ENCODE results near the gene MAL.

MAL gene

GRCh38 chr2:95018861-95019550 is 6.5 kb upstream of the MAL start:
- TF ChIP-seq CTCF (conservative IDR thresholded peaks at IDR 0.05; ENCODE audit: control insufficient read depth, insufficient read depth, low read depth, low read length) = no peak
- DNase-seq (ENCODE audit: low read depth) = no peak

GRCh38 chr2:95019572-95019971 is 5.9 kb upstream of the MAL start:
- TF ChIP-seq CTCF (conservative IDR thresholded peaks at IDR 0.05; ENCODE audit: control insufficient read depth, insufficient read depth, low read depth, low read length) = no peak

More at GRCh38 chr2:95018861-95019550, 6.5 kb upstream of the MAL start:
- no peak overlapping the region for H3K4me3 ChIP-seq (ENCODE audit: control insufficient read depth, low read depth, low read length)

GRCh38 chr2:95020275-95021022 is 5.1 kb upstream of the MAL start:
- TF ChIP-seq CTCF (conservative IDR thresholded peaks at IDR 0.05; ENCODE audit: control insufficient read depth, insufficient read depth, low read depth, low read length) = no peak
- H3K4me3 ChIP-seq (ENCODE audit: control insufficient read depth, low read depth, low read length) = no peak overlapping the region
- no peak for DNase-seq (ENCODE audit: low read depth)

More at GRCh38 chr2:95019572-95019971, 5.9 kb upstream of the MAL start:
- no peak overlapping the region for H3K4me3 ChIP-seq (ENCODE audit: control insufficient read depth, low read depth, low read length)
- DNase-seq (ENCODE audit: low read depth) = no peak

GRCh38 chr2:95021023-95021416 is 4.5 kb upstream of the MAL start:
- no peak for DNase-seq (ENCODE audit: low read depth)
- no peak for TF ChIP-seq CTCF (conservative IDR thresholded peaks at IDR 0.05; ENCODE audit: control insufficient read depth, insufficient read depth, low read depth, low read length)
- no peak overlapping the region for H3K4me3 ChIP-seq (ENCODE audit: control insufficient read depth, low read depth, low read length)

- TF ChIP-seq CTCF (conservative IDR thresholded peaks at IDR 0.05; ENCODE audit: control insufficient read depth, insufficient read depth, low read depth, low read length) = no peak
- DNase-seq (ENCODE audit: low read depth) = no peak
- no peak overlapping the region for H3K4me3 ChIP-seq (ENCODE audit: control insufficient read depth, low read depth, low read length)
These were observed 3.7 kb upstream of the MAL start for GRCh38 chr2:95021847-95022246.

GRCh38 chr2:95022309-95023221 is 2.9 kb upstream of the MAL start:
- peak; percentile 96 for TF ChIP-seq CTCF (conservative IDR thresholded peaks at IDR 0.05; ENCODE audit: control insufficient read depth, insufficient read depth, low read depth, low read length)
- DNase-seq (ENCODE audit: low read depth) = peak; percentile 53
- no peak overlapping the region for H3K4me3 ChIP-seq (ENCODE audit: control insufficient read depth, low read depth, low read length)

Data from fibroblast of mammary gland (primary cell).